HG03066 (cell line): Measurements from ENCODE around the gene ATP6V1C2.

Source experiments
- ATAC-seq: cut with Tn5 transposase; IDR thresholded peaks from one replicate; pipeline ENCODE4 v1.9.1; 2021; ENCODE audit warnings: low read depth; ENCODE audit not compliant: unreplicated experiment

ATP6V1C2 gene

GRCh38 chr2:10764896-10765295 lies 43.5 kb downstream of the ATP6V1C2 start:
- ATAC-seq: no peak

GRCh38 chr2:10765461-10765860 lies 44.0 kb downstream of the ATP6V1C2 start:
- no peak for ATAC-seq

DNA sequence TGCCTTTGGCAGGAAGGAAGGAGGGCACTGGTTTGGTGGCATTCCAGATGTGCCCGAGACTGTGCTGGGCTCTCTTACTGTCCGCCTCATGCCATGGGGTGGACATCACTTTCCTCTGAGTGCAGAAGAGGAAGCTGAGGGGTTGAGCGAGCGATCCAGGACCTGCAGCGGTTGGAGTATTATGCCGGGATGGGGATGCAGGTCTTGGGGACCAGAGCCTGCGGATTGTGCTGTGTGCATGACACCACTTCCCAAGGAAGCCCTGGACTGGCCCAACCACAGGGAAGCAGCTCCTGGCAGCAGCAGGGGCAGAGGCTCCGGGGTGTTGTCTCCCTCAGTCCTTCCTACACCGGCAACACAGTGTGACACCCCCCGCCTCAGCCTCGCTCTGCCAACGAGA lies 44.5 kb downstream of the ATP6V1C2 start:
- ATAC-seq: no peak

DNA sequence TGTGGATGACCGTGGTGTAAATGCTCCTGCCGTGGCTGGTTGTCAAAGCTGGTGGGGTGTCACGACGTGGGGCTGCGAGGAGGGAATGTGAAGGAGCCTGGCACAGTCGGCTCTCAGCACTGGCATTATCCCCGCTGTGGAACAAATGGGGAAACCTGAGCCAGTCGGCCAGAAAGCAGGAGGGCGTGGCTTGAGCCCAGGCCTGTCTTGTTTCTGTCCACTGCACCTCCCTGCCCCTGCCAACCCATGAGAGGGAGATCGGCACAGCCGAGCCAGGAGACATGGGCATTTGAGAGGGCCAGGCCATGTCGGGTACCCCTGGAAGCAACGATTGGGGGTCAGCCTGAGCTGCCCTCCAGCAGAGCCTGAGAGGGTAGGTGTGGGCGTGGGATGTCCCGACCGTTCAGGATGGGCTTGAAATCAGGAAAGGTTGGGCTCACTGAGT lies 46.7 kb downstream of the ATP6V1C2 start:
- ATAC-seq: no peak

- ATAC-seq: no peak
Observed at GRCh38 chr2:10770956-10771750, 49.7 kb downstream of the ATP6V1C2 start.

- no peak for ATAC-seq
Observed at GRCh38 chr2:10771786-10772185, 50.4 kb downstream of the ATP6V1C2 start.

DNA sequence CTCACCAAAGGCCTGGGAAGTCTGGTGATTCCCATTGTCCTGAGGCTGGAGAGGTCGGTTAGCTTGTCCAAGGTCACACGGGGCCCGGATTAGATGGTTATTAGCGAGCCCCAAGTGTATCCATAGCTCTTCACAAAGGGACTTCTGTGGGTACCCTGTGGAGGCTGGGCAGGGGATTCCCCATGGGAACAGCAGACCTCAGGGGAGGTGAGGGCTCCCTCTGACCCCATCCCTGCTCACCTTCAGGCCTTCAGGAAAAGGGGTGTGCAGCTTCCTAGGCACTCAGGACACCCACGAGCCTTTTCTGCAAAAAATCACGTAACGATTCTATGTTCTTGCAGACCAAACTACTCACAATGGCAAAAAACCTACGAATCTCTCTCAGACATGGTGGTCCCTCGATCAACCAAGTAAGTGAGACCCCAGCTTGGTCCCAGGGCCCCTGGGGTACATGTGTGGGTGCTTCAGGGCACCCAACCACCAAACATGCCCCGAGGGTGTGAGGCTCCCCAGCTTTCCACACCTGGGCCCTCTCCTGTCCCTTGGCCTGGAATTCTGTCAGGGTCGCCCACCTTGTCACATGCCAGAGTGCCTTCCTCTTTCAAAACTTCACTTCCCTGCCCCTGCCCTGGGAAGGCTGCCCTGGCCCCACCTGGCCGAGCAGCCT lies 50.9 kb downstream of the ATP6V1C2 start:
- ATAC-seq: no peak

DNA sequence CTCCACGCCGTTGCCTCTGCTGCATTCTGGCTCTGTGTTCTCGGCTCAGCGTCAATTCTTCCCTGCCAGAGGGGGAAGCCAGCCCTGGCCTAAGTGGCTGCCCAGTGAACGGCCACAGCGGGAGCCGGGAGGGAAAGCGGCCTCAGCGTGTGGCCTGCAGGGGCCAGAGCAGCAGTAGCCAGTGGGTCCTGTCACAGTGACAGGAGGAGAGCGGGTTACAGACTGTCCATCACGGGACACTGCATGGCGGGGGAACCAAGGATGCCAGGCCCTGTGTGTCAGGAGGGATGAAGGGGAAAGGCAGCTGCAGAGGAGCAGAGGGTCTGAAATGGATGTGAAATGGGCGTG lies 51.4 kb downstream of the ATP6V1C2 start:
- ATAC-seq: no peak

- ATAC-seq: no peak
Observed at GRCh38 chr2:10773821-10774341, 52.5 kb downstream of the ATP6V1C2 start.

GRCh38 chr2:10774394-10774793 lies 53.0 kb downstream of the ATP6V1C2 start:
- no peak for ATAC-seq

DNA sequence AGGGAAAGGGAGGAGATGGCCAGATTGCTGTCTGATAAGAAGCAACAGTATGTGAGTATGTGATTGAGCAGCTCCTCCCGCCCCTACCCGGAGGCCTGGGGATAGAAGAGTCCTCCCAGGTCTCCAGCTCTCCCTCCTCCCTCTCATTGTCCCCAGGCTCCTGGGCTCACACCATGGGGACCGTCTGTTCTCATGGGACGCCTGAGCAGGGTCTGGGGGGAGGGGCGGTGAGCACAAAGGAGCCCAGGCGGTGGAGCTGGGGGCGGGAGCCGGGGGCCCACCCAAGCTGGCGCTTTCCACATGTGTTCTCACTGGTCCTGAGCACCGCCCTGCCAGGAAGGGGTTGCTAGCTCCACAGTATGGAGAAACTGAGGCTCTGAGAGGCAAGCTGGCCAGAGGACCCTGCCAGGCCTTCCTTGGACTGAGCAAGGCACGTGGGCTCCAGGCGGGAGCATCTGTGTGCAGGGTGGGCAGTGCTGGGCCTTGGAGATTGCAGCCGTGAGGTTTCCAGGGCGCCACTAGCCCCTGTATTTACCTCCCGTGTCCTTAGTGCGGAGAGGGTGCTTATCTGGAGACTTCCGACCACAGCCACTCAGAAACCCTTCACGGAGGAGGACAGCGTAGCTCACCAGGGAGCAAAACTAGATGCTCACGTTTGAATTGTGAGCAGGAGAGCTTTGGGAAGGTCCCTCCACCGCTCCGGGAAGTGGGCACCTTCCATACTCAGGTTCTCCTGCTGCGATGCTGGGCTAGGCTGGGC lies 53.8 kb downstream of the ATP6V1C2 start:
- ATAC-seq: no peak

- ATAC-seq: no peak
Observed at GRCh38 chr2:10775831-10776230, 54.4 kb downstream of the ATP6V1C2 start.

GRCh38 chr2:10776231-10776977 lies 55.0 kb downstream of the ATP6V1C2 start:
- ATAC-seq: no peak

DNA sequence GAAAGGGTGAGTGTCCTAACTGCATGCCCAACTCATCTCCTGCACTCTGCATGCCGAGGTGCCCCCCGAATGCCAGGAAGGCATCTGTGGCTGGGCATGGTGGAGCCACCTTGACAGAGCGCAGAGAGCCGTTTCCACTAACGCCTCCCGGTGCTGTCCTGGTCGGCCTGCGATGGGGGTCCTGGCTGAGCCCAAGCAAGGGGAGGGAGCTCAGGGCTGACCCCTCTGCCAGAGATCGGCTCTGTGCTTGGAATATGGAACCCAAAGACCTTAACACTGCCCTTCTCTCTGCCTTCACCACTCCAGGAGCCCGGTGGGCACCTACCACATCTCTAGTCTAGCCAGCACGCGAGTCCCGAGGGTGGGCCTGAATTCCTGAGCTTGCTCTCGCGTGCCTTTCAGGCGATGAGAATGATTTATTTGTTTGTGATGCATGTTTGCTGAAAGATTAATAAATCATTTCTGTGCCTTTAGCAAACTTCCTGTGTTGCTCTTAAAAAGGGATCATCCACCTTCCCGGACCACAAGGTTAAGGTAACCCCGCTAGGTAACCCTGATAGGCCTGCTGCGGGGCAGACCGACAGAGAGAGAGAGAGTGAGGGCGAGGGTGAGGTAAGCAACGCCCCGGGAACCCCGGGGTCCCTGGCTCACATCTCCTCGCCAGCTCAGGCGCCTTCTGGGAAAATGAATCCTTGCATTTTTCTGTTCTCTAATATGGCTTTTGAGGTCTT lies 55.8 kb downstream of the ATP6V1C2 start:
- no peak for ATAC-seq

DNA sequence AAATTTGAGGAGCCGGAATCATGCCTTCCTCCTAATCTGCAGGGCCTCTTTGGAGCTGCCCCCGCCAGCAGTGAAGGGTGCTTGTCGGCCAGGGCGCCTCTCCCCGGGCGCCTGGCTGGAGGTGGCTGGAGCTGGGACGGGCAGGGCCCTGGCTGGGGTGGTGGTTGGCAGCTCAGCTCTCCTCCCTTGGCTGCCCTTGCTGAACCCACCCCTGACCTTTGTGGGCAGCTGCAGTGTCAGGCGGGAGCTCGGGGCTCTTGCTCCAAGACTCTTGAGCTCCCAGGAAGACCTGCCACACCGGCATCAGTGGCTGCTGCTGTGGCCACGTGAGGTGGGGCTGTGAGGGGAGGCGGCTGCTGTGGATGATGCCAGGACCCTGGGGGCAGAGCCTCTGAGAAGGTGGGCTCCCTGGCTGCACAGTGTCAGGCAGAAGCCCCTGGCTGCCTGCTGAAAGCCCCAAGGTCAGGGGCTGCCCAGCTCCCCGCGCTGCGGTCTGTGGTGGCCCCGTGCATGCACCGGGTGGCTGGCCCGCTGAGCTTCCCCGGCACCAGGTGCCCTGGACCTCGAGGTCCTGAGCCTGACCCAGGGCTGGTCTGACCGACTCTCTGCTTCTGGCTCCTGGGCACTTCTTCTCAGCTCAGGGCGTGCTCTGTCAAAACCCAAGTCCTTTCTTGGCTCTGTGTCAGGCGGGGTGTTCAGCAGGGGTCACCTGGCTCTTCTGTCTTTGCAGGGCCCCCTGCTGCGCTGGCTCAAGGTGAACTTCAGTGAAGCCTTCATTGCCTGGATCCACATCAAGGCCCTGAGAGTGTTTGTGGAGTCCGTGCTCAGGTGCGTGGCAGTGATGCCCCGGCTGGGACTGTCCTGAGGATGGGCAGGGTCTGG lies 56.7 kb downstream of the ATP6V1C2 start:
- ATAC-seq: no peak

- ATAC-seq: no peak
Observed at GRCh38 chr2:10778724-10779115, 57.3 kb downstream of the ATP6V1C2 start.

GRCh38 chr2:10779776-10780490 lies 58.5 kb downstream of the ATP6V1C2 start:
- ATAC-seq: no peak

GRCh38 chr2:10780491-10780820 lies 59.0 kb downstream of the ATP6V1C2 start:
- ATAC-seq: no peak
